HCT116 (cell line): ENCODE data around the gene SGCA. TPM values are rescaled to one million over a fixed set of nuclear protein-coding genes. Genes with fewer than 3 reads are reported as not detected.

Experiments
- ATAC-seq: fragments of 200-7000 bp; cut with Tn5 transposase; 2 replicates; pipeline ENCODE4 v1.9.1; 2020; ENCODE audit warnings: mild to moderate bottlenecking, moderate library complexity
- BruUV-seq: library from RNA; stranded (reverse); fragments of 400-500 nt; replicated peaks from 2 replicates; lab custom pipeline; 2021; lab: Mats Ljungman, UMichigan
- CTCF ChIA-PET: fragments of 300-600 bp; sonication (Branson Sonifier 250); formaldehyde crosslinking; loops from one replicate; lab custom pipeline; 2021; ENCODE audit warnings: antibody characterized with exemption; lab: Charles Lee
- POLR2A ChIA-PET: fragments of 300-600, 350-600 bp; sonication (Branson Sonifier 250); formaldehyde crosslinking; loops from one replicate; lab custom pipeline; 2021; ENCODE audit warnings: antibody characterized with exemption; lab: Charles Lee
- RAD21 ChIA-PET, 2 experiments: fragments of 300-600 bp; sonication (Branson Sonifier 250); formaldehyde crosslinking; loops; one replicate each; lab custom pipeline; 2023; ENCODE audit warnings: low total read pairs in 2 of 2; ENCODE audit not compliant: uncharacterized antibody in 2 of 2, unreplicated experiment in 2 of 2, low non-redundant PET in 1 of 2; lab: Charles Lee
- DNase-seq: peaks from one replicate; pipeline ENCODE4 v3.0.0-alpha.2; 2010; ENCODE audit warnings: low read depth, low spot score
- H2AFZ ChIP-seq: fragments of 200-600 bp; shearing (Covaris generic), sonication (generic); 2 replicates; pipeline ENCODE4 v1.6.1; 2017; ENCODE audit warnings: low read depth, mixed run types, mixed read lengths, antibody characterized with exemption, low read length; ENCODE audit not compliant: poor library complexity, severe bottlenecking
- H3K27ac ChIP-seq: 2 replicates; pipeline ENCODE4 v1.5.1; 2012; ENCODE audit warnings: low read depth, low read length
- H3K27me3 ChIP-seq: fragments of 200-600 bp; sonication (generic); 2 replicates; pipeline ENCODE4 v1.6.1; 2016; ENCODE audit warnings: mixed run types, low read length, mixed read lengths; ENCODE audit not compliant: insufficient read depth
- H3K36me3 ChIP-seq, 2 experiments: fragments of 200-500 bp in 1 of 2; fragments of 200-600 bp in 1 of 2; sonication (Bioruptor generic) in 1 of 2; sonication (generic) in 1 of 2; 2 replicates each; pipeline versions ENCODE4 v1.5.1 to v1.6.1; 2014 to 2016; ENCODE audit warnings: low read length in 2 of 2, inconsistent platforms in 1 of 2, mixed read lengths in 1 of 2, mixed run types in 1 of 2; ENCODE audit not compliant: insufficient read depth in 2 of 2, control insufficient read depth in 1 of 2
- H3K4me1 ChIP-seq, 2 experiments: fragments of 200-600 bp in 1 of 2; sonication (generic) in 1 of 2; 2 replicates each; pipeline versions ENCODE4 v1.5.1 to v1.6.1; 2012 to 2017; ENCODE audit warnings: low read length in 2 of 2, inconsistent platforms in 1 of 2, mild to moderate bottlenecking in 1 of 2, mixed read lengths in 1 of 2, mixed run types in 1 of 2, moderate library complexity in 1 of 2; ENCODE audit not compliant: insufficient read depth in 2 of 2, control insufficient read depth in 1 of 2
- H3K4me2 ChIP-seq: fragments of 200-600 bp; sonication (generic); 2 replicates; pipeline ENCODE4 v1.6.1; 2017; ENCODE audit warnings: mixed run types, low read length, mixed read lengths
- H3K4me3 ChIP-seq, 2 experiments: fragments of 200-600 bp in 1 of 2; sonication (generic) in 1 of 2; replicated peaks in 1 of 2; 2 replicates each; pipeline ENCODE4 v1.5.1; 2011 to 2016; ENCODE audit warnings: low read length in 2 of 2, control low read depth in 1 of 2, low read depth in 1 of 2, mild to moderate bottlenecking in 1 of 2, mixed read lengths in 1 of 2, mixed run types in 1 of 2
- H3K79me2 ChIP-seq: fragments of 200-600 bp; sonication (generic); 2 replicates; pipeline ENCODE4 v1.6.1; 2017; ENCODE audit warnings: mild to moderate bottlenecking, mixed run types, low read length, moderate library complexity, mixed read lengths; ENCODE audit not compliant: insufficient read depth
- H3K9ac ChIP-seq: fragments of 200-600 bp; sonication (generic); 2 replicates; pipeline ENCODE4 v1.6.1; 2016; ENCODE audit warnings: low read length, mixed read lengths
- H3K9me2 ChIP-seq: fragments of 200-600 bp; sonication (generic), shearing (Covaris generic); 2 replicates; pipeline ENCODE4 v1.6.1; 2017; ENCODE audit warnings: mixed run types, mild to moderate bottlenecking, moderate library complexity; ENCODE audit not compliant: insufficient read depth
- H3K9me3 ChIP-seq, 2 experiments: fragments of 200-500 bp in 1 of 2; fragments of 200-600 bp in 1 of 2; sonication (Bioruptor generic) in 1 of 2; sonication (generic) in 1 of 2; 2 replicates each; pipeline ENCODE4 v1.6.1; 2014 to 2017; ENCODE audit warnings: low read length in 2 of 2, mixed read lengths in 2 of 2, inconsistent platforms in 1 of 2, low read depth in 1 of 2, mild to moderate bottlenecking in 1 of 2, mixed run types in 1 of 2, moderate library complexity in 1 of 2; ENCODE audit not compliant: control insufficient read depth in 1 of 2, insufficient read depth in 1 of 2
- H4K20me1 ChIP-seq: fragments of 200-600 bp; sonication (generic), shearing (Covaris generic); 2 replicates; pipeline ENCODE4 v1.6.1; 2017; ENCODE audit warnings: mixed run types, mild to moderate bottlenecking, moderate library complexity; ENCODE audit not compliant: insufficient read depth
- CBX3 ChIP-seq: IDR thresholded peaks from 2 replicates; pipeline ENCODE4 v1.6.1; 2012; ENCODE audit warnings: low read depth
- CEBPB ChIP-seq: IDR thresholded peaks from 2 replicates; pipeline ENCODE4 v1.6.1; 2012; ENCODE audit warnings: low read depth
- EGR1 ChIP-seq: IDR thresholded peaks from 2 replicates; pipeline ENCODE4 v1.6.1; 2012; ENCODE audit warnings: low read depth
- EZH2 ChIP-seq: fragments of 200-600 bp; sonication (generic); IDR thresholded peaks from 2 replicates; pipeline ENCODE4 v1.6.1; 2017; ENCODE audit warnings: antibody characterized with exemption, mixed run types
- EZH2phosphoT487 ChIP-seq: fragments of 200-600 bp; IDR thresholded peaks from 2 replicates; pipeline ENCODE4 v1.6.1; 2018; ENCODE audit warnings: antibody characterized with exemption, borderline replicate concordance
- FOSL1 ChIP-seq: IDR thresholded peaks from 2 replicates; pipeline ENCODE4 v1.6.1; 2012; ENCODE audit warnings: low read depth
- MAX ChIP-seq: IDR thresholded peaks from 2 replicates; pipeline ENCODE4 v1.6.1; 2012
- POLR2AphosphoS5 ChIP-seq: IDR thresholded peaks from 2 replicates; pipeline ENCODE4 v1.6.1; 2011; ENCODE audit warnings: mild to moderate bottlenecking, low read depth, low read length, moderate library complexity
- RAD21 ChIP-seq: IDR thresholded peaks from 2 replicates; pipeline ENCODE4 v1.6.1; 2012; ENCODE audit warnings: low read depth, mild to moderate bottlenecking
- SIN3A ChIP-seq: IDR thresholded peaks from 2 replicates; pipeline ENCODE4 v1.6.1; 2012; ENCODE audit warnings: low read depth
- SP1 ChIP-seq: IDR thresholded peaks from 2 replicates; pipeline ENCODE4 v1.6.1; 2012; ENCODE audit warnings: low read depth
- SRF ChIP-seq: IDR thresholded peaks from 2 replicates; pipeline ENCODE4 v1.6.1; 2012; ENCODE audit warnings: low read depth
- TCF7L2 ChIP-seq: IDR thresholded peaks from 2 replicates; pipeline ENCODE4 v1.7.0; 2011; ENCODE audit warnings: borderline replicate concordance, inconsistent platforms; ENCODE audit not compliant: insufficient read depth, insufficient read length; ENCODE audit errors: extremely low read depth
- ZFX ChIP-seq: fragments of 450-650 bp; IDR thresholded peaks from 2 replicates; pipeline ENCODE4 v1.6.1; 2017
- ZNF274 ChIP-seq: fragments of 200-500 bp; sonication (Bioruptor generic); IDR thresholded peaks from 2 replicates; pipeline ENCODE4 v1.6.1; 2014; ENCODE audit warnings: mild to moderate bottlenecking, low read depth, low read length, inconsistent platforms
- intact Hi-C: fragments of 100-400 bp; cut with micrococcal nuclease; formaldehyde crosslinking; loops from 2 replicates; pipeline ENCODE4 v1.10.0; 2022
- total RNA-seq: library from RNA; stranded (reverse); gene quantifications from one replicate; pipeline ENCODE4 v1.2.1, GENCODE V29; 2021; ENCODE audit not compliant: unreplicated experiment
- TF ChIP-seq, protein P1 (sequence below): IDR thresholded peaks from 2 replicates; pipeline ENCODE4 v1.6.1; 2012

The SGCA gene
- total RNA-seq, 1 experiment from 2014 or later: 0.37 TPM

DNA sequence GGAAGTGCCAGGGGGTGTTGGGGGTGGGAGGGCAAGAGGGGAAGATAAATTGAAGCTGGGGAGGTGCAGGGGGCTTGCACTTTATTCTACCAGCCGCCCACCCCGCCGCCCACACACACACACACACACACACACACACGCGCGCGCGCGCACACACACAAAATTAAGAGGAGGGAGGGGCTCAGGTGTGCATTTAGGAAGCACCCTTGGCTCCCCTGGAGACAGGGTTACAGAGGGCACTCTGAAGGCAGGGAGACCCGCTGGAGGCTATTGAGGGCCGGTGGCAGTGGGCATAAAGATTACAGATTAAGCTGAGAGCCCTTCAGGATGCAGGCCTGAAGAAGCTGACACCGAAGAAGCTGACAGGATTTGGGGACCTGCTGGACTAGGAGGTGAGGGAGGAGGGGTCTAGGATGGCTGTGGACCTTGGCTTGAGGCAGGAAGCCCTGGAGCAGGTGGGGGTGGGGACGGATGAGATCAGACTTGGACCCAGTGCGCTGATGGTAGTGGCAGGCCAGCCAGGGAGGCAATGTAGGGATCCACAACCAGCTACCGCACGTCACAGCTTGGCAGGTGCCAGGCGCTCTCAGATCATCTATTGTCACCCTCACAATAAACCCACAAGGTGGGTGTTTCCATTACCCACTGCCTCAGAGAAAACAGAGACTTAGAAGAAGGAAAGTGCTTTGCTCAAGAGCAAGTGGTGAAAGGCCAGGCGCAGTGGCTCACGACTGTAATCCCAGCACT lies 35.1 kb upstream of the SGCA start:
- H4K20me1 ChIP-seq: no peaks in the 10 kb centered on the region
- no peaks in the 10 kb centered on the region for H3K27me3 ChIP-seq
- BruUV-seq: no TSS peak
- no peak overlapping the region for H3K4me2 ChIP-seq
- POLR2A ChIA-PET: interaction anchor here (1.5 kb wide), 1 partner anchor 21 kb away, joined by 4 read pairs; no protein-coding TSS in a partner anchor
- H3K9me3 ChIP-seq: no peaks in the 10 kb centered on the region
- H3K9ac ChIP-seq: no peak overlapping the region
- H3K79me2 ChIP-seq: no peaks in the 10 kb centered on the region
- H2AFZ ChIP-seq: no peak overlapping the region
- CTCF ChIA-PET: interaction anchor here (0.6 to 2.4 kb wide), 2 partner anchors 14 to 18 kb away, joined by 5 to 7 read pairs; no protein-coding TSS in a partner anchor
- DNase-seq (no peak), ATAC-seq (no peak)
- intact Hi-C loops: no loop called here
- no peak overlapping the region for H3K4me3 ChIP-seq
- no peak for TF ChIP-seq SIN3A
- no peak for TF ChIP-seq EGR1
- TF ChIP-seq ZNF274: no peak
- no peak for TF ChIP-seq EZH2phosphoT487
- TF ChIP-seq MAX: no peak
- TF ChIP-seq TCF7L2: no peak
- no peak for TF ChIP-seq EZH2
- TF ChIP-seq SP1: no peak
- no peak for TF ChIP-seq CEBPB
- TF ChIP-seq, protein P1, sequence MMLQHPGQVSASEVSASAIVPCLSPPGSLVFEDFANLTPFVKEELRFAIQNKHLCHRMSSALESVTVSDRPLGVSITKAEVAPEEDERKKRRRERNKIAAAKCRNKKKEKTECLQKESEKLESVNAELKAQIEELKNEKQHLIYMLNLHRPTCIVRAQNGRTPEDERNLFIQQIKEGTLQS: no peak
- no peak for TF ChIP-seq POLR2AphosphoS5
- TF ChIP-seq RAD21: no peak
- TF ChIP-seq FOSL1: no peak
- no peak for TF ChIP-seq SRF
- TF ChIP-seq CBX3: no peak
- TF ChIP-seq ZFX: no peak
- no peak overlapping the region for H3K27ac ChIP-seq
- RAD21 ChIA-PET: no interaction called here
- no peaks in the 10 kb centered on the region for H3K9me2 ChIP-seq
- peaks cover 14 to 16% of the 10 kb centered on the region in 2 experiments; a peak in 3 of 4 replicates for H3K36me3 ChIP-seq
- peaks cover 16 to 32% of the 10 kb centered on the region in 2 experiments for H3K4me1 ChIP-seq
